ENCODE data around the gene GAS2L1. TPM values are rescaled to one million over a fixed set of nuclear protein-coding genes. Genes with fewer than 3 reads are reported as not detected.
A peak's percentile ranks its signal among the peaks of the same experiment; 100 is the strongest.

GAS2L1 gene
- total RNA-seq, 3 donors from 2014 or later, result 19.7 to 34.7 (median 24.7) TPM

DNA sequence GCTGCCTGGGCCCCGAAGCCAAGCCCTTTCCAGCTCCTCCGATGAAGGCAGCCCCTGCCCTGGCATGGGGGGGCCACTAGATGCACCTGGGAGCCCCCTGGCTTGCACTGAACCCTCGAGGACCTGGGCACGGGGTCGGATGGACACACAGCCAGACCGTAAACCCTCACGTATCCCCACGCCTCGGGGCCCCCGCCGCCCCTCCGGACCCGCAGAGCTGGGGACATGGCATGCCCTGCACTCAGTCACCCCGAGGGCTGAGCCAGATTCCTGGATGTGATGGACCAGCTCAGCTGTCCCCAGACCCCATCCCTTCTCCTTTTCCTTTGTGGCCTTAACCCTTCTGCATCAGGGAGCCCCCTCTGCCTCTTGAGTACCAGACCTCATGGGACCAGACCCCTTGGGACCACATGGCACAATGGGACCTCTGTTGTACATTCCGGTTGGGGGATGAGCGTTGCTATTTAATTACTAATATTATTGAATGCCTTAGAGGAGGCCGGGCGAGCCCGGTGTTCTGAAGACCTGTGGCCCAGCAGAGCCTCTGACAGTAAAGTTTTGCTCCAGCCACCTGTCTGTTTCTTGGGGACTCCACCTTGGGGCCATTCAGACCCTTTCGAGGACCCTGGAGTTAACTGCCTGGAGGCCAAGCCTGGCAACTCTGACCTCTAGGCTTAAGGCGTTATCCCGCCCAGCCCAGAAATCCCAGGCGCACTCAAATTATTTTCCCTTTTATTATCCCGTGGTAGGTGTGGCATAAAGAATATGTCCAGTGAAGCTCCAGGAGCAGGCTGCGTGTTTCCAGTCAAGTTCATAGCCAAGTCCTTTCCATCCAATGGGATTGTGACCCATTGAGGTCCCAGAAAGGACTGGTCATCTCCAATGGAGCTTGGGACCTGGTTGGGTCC, 6.0 kb downstream of the GAS2L1 start:
- no peak overlapping the region for H3K4me3 ChIP-seq
- ATAC-seq, result no peak
- peaks cover 71% of the 10 kb centered on the region for H3K4me1 ChIP-seq (ENCODE audit: low read depth)

DNA sequence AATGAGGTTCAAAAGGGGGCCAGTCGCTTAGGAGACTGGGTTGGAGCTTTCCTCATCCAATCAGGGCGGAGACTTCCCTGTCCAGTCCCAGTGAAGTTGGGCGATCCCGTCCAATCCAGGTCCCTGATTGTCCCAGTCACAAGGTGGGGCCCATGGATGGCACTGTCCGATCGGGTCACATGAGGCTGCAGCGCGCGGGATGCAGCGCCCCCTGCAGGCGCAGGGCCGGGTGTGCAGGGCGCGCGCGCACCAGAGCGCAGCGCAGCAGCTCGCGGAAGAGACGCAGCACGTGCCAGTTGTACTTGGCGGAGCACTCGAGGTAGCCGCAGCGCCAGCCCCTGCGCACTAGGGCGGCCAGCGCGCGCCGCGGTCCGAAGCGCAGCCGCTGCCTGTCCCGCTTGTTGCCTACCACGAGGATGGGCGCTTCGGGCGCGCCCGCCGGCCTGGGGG, 6.7 kb downstream of the GAS2L1 start:
- peak; percentile 61 for ATAC-seq

More for the DNA sequence above, 6.0 kb downstream of the GAS2L1 start:
- TF ChIP-seq, protein P1, sequence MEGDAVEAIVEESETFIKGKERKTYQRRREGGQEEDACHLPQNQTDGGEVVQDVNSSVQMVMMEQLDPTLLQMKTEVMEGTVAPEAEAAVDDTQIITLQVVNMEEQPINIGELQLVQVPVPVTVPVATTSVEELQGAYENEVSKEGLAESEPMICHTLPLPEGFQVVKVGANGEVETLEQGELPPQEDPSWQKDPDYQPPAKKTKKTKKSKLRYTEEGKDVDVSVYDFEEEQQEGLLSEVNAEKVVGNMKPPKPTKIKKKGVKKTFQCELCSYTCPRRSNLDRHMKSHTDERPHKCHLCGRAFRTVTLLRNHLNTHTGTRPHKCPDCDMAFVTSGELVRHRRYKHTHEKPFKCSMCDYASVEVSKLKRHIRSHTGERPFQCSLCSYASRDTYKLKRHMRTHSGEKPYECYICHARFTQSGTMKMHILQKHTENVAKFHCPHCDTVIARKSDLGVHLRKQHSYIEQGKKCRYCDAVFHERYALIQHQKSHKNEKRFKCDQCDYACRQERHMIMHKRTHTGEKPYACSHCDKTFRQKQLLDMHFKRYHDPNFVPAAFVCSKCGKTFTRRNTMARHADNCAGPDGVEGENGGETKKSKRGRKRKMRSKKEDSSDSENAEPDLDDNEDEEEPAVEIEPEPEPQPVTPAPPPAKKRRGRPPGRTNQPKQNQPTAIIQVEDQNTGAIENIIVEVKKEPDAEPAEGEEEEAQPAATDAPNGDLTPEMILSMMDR (IDR thresholded peaks at IDR 0.05), result no peak
- no peaks in the 10 kb centered on the region for H3K9me3 ChIP-seq
- no peaks in the 10 kb centered on the region for H3K36me3 ChIP-seq (ENCODE audit: low read depth)
- intact Hi-C loops (cut with DNase I, micrococcal nuclease), result no loop called here
- DNase-seq, result peak in 2 of 3 donors; percentile 48 to 51

DNA sequence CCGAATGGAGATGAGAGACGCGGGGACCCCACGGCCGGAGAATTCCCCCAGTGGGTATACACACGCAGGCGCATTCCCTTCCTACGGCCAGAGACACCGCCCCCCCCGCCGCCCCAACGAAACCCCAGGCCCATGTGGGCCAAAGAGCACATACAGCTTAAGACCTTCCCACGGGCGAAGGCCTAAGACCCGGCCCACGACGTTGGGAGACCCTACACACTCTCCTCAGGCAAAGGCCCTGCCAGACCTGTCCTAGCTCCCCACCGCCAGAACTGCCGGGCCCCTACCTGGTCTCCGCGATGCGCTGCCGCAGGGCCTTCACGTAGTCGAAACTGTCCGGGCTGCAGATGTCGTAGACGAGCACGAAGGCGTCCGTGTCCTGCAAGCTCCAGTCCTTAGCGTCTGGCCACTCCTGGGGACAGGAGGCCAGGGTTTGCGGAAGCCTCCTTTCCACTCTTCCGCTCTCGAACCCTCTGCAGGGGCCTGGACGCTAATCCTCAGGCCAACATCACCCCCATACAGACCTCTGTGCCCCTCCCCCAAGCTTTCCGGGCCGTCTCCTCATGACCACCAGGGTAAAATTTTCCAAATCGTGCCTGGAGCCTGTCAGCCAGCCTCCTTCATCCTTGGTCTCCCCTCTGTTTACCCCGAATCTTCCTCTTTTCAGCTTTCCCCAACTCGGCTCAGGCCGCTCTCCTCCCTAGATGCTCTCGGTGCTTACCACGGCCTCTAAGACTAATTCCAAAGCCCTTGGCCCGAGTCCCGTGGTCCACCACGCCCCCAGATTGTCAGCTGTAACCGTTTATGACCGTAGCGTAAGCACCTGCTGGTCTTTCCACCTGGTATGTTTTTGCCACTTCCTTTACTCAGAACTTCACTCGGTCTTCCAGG, 7.4 kb downstream of the GAS2L1 start:
- no peak overlapping the region for H3K4me3 ChIP-seq
- H3K9me3 ChIP-seq, result no peaks in the 10 kb centered on the region
- H3K4me1 ChIP-seq (ENCODE audit: low read depth), result peaks cover 58% of the 10 kb centered on the region
- H3K36me3 ChIP-seq (ENCODE audit: low read depth), result no peaks in the 10 kb centered on the region
- TF ChIP-seq, protein P1 (IDR thresholded peaks at IDR 0.05), result no peak
- DNase-seq (peak; percentile 75 to 78 (median 77)), ATAC-seq (peak; percentile 62)
- intact Hi-C loops (cut with DNase I, micrococcal nuclease), result no loop called here

More for the DNA sequence above, 6.7 kb downstream of the GAS2L1 start:
- no peak overlapping the region for H3K4me3 ChIP-seq
- H3K36me3 ChIP-seq (ENCODE audit: low read depth), result no peaks in the 10 kb centered on the region
- TF ChIP-seq, protein P1 (IDR thresholded peaks at IDR 0.05), result peak; percentile 72
- peak in 1 of 3 donors; percentile 71 for DNase-seq
- intact Hi-C loops (cut with DNase I, micrococcal nuclease), result no loop called here
- H3K9me3 ChIP-seq, result no peaks in the 10 kb centered on the region
- peaks cover 64% of the 10 kb centered on the region for H3K4me1 ChIP-seq (ENCODE audit: low read depth)

DNA sequence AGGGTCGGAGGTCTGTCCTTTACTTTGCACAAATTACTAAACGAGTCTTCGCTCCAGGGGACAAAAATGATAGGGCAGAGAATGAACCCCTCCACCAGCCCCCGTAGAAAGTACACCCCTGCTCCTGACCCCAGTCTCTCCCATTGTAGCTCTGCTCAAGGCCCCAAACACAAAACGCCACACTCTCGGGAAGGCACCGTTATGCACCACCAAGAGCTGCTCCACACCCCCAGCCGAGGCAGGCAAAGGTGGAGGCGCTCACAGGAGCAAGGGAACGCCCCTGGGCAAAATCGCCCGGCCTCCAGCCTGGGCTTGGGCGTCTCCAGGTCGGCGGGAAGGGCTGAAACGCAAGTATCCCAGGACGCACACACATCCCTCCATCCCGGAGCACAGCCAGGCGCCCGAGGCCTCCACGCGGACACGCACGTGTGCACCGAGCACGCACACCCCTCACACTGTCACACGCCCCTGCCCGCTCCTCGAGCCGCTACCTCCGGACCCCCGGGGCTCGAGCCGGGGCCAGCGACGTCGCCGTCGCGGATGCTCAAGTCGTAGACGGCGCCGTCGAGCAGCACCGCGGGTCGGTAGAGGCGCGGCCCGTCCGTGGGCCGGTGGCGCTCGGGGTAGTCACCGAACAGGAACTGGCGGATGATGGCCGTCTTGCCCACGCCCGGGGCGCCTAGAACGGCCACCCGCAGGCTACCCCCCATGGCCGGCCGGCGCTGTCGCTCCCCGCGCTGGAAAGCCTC, 8.3 kb downstream of the GAS2L1 start:
- Histone ChIP-seq H3K4me1 (ENCODE audit: low read depth) (peaks cover 49% of the 10 kb centered on the region), H3K4me3 (no peak overlapping the region), H3K9me3 (no peaks in the 10 kb centered on the region), H3K36me3 (ENCODE audit: low read depth) (no peaks in the 10 kb centered on the region)
- intact Hi-C loops (cut with DNase I, micrococcal nuclease), result no loop called here
- TF ChIP-seq, protein P1 (IDR thresholded peaks at IDR 0.05), result no peak
- ATAC-seq (peak; percentile 16), DNase-seq (peak in 2 of 3 donors; percentile 62 to 65)

All from mucosa of descending colon (tissue), 3 donors.